Mesendoderm (in vitro differentiated cells): ENCODE results near the gene BOK. TPM values are rescaled to one million over a fixed set of nuclear protein-coding genes. Genes with fewer than 3 reads are reported as not detected.

Source experiments
- DNase-seq: peaks from one replicate; pipeline ENCODE4 v3.0.0; 2013
- H2AK5ac ChIP-seq: 2 replicates; pipeline ENCODE4 v1.6.1; 2013; ENCODE audit warnings: low read length, inconsistent platforms
- H2BK120ac ChIP-seq: 2 replicates; pipeline ENCODE4 v1.6.1; 2013; ENCODE audit warnings: low read depth, mild to moderate bottlenecking, low read length, moderate library complexity, mixed read lengths
- H2BK15ac ChIP-seq: replicated peaks from 2 replicates; pipeline ENCODE4 v1.6.1; 2013; ENCODE audit warnings: low read depth, mild to moderate bottlenecking, moderate library complexity
- H2BK5ac ChIP-seq: 2 replicates; pipeline ENCODE4 v1.6.1; 2013; ENCODE audit warnings: low read length, inconsistent platforms
- H3K18ac ChIP-seq: 2 replicates; pipeline ENCODE4 v1.6.1; 2013; ENCODE audit warnings: mild to moderate bottlenecking, low read length, mixed read lengths
- H3K23ac ChIP-seq: one replicate; pipeline ENCODE4 v1.6.1; 2013; ENCODE audit warnings: low read length
- H3K27ac ChIP-seq: 2 replicates; pipeline ENCODE4 v1.5.1; 2013; ENCODE audit warnings: low read depth, mild to moderate bottlenecking, inconsistent platforms, low read length, moderate library complexity
- H3K27me3 ChIP-seq: 2 replicates; pipeline ENCODE4 v1.6.1; 2013; ENCODE audit warnings: low read length, control low read depth, mild to moderate bottlenecking, inconsistent platforms; ENCODE audit not compliant: insufficient read depth, poor library complexity
- H3K36me3 ChIP-seq: 2 replicates; pipeline ENCODE4 v1.6.1; 2013; ENCODE audit warnings: low read length, inconsistent platforms; ENCODE audit not compliant: control insufficient read depth, insufficient read depth
- H3K4ac ChIP-seq: one replicate; pipeline ENCODE4 v1.6.1; 2013; ENCODE audit warnings: low read depth, mild to moderate bottlenecking, low read length, moderate library complexity
- H3K4me1 ChIP-seq: 2 replicates; pipeline ENCODE4 v1.6.1; 2013; ENCODE audit warnings: low read depth, low read length, inconsistent platforms; ENCODE audit not compliant: control insufficient read depth
- H3K4me2 ChIP-seq: 2 replicates; pipeline ENCODE4 v1.6.1; 2013; ENCODE audit warnings: low read length
- H3K4me3 ChIP-seq: 2 replicates; pipeline ENCODE4 v1.5.1; 2013; ENCODE audit warnings: mild to moderate bottlenecking, low read length
- H3K56ac ChIP-seq: one replicate; pipeline ENCODE4 v1.6.1; 2013; ENCODE audit warnings: low read length
- H3K79me1 ChIP-seq: 2 replicates; pipeline ENCODE4 v1.6.1; 2013; ENCODE audit warnings: low read length, inconsistent platforms
- H3K79me2 ChIP-seq: 2 replicates; pipeline ENCODE4 v1.6.1; 2013; ENCODE audit warnings: mild to moderate bottlenecking, low read length; ENCODE audit not compliant: control insufficient read depth, insufficient read depth
- H3K9ac ChIP-seq: 2 replicates; pipeline ENCODE4 v1.6.1; 2013; ENCODE audit warnings: low read length, inconsistent platforms
- H4K5ac ChIP-seq: one replicate; pipeline ENCODE4 v1.6.1; 2013; ENCODE audit warnings: low read length
- H4K8ac ChIP-seq: one replicate; pipeline ENCODE4 v1.6.1; 2013; ENCODE audit warnings: low read depth, mild to moderate bottlenecking, control low read depth, low read length, moderate library complexity
- WGBS: extraction: QIAGEN DNeasy Blood & Tissue Kit; methylation state at CpG from one replicate; pipeline ENCODE4 v1.1.7; 2013; ENCODE audit warnings: low lambda C conversion rate, missing lambda C conversion rate; ENCODE audit not compliant: insufficient coverage; ENCODE audit errors: extremely low coverage; 5-methylcytosine and 5-hydroxymethylcytosine counted together
- polyA plus RNA-seq, 2 experiments: library from polyadenylated mRNA; stranded (reverse); fragments of 200-250 nt; gene quantifications; one replicate each; pipeline ENCODE4 v1.2.3, GENCODE V29; 2013

Gene BOK, protein sequence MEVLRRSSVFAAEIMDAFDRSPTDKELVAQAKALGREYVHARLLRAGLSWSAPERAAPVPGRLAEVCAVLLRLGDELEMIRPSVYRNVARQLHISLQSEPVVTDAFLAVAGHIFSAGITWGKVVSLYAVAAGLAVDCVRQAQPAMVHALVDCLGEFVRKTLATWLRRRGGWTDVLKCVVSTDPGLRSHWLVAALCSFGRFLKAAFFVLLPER
- 30.7 TPM for polyA plus RNA-seq (2013, experiment 1 of 2)
- polyA plus RNA-seq (2013, experiment 2 of 2) = 31.0 TPM

DNA sequence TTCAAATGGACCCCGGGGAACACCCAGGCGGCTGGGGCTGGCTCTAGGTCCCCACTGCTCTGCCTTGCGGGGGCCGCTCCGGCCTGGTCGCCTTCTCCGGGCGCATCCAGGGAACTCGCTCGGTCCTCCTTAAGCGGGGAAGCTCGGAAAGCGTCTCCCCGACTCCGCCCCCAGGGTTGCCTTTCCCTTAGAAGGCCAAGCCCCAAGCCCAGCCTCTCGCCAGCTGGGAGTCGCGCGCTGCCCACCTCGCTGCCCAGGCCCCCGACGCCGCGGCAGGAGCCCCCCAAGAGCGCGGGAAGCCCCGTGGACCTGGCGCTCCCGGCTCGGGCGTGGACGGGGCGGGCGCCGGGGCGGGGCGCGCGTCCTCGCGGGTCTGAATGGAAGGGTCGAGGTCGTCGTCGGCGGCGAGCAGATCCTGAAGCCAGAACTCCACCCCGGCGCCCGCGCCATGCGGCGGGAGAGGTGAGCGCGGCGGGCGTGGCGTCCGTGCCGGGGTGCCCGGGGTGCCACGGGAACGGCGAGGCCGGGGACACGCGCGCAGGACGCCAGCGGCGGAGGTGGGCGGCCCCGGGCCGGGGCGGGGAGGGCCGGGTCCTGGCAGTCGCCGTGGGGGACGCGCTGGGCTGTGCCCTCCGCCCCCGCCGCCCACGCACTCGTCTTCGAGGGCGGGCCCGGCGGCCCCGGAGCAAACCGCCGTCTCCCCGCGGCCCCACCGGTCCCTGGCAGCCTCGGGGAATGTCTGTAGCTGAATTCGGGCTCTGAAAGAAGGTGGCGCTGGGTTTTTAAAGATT lies at the start of gene BOK:
TSS of gene BOK (plus strand) at position 214 of the 791 bp plus-strand sequence. CDS start 739 bp downstream, outside the sequence.
- Histone ChIP-seq H3K4me2 (peak within 1 kb of the TSS; percentile 73), H3K36me3 (peaks cover 1% of the 10 kb centered on the region), H2BK15ac (no peak within 1 kb of the TSS), H2AK5ac (no peak within 1 kb of the TSS), H3K79me2 (peaks cover 15% of the 10 kb centered on the region), H3K4ac (peak within 1 kb of the TSS; percentile 38), H3K27me3 (no peaks in the 10 kb centered on the region), H2BK5ac (no peak within 1 kb of the TSS), H3K18ac (peak within 1 kb of the TSS; percentile 65), H3K23ac (peak within 1 kb of the TSS; percentile 66), H3K9ac (peak within 1 kb of the TSS; percentile 85), H3K4me1 (peaks cover 4% of the 10 kb centered on the region), H3K79me1 (peaks cover 16% of the 10 kb centered on the region), H3K4me3 (peak within 1 kb of the TSS; percentile 71), H4K5ac (no peak within 1 kb of the TSS), H4K8ac (no peak within 1 kb of the TSS), H2BK120ac (no peak within 1 kb of the TSS), H3K27ac (no peak within 1 kb of the TSS), H3K56ac (peak within 1 kb of the TSS; percentile 94)
- peak; percentile 89 for DNase-seq
- no CpG with 5 or more reads among the region's 98 CpGs for WGBS

DNA sequence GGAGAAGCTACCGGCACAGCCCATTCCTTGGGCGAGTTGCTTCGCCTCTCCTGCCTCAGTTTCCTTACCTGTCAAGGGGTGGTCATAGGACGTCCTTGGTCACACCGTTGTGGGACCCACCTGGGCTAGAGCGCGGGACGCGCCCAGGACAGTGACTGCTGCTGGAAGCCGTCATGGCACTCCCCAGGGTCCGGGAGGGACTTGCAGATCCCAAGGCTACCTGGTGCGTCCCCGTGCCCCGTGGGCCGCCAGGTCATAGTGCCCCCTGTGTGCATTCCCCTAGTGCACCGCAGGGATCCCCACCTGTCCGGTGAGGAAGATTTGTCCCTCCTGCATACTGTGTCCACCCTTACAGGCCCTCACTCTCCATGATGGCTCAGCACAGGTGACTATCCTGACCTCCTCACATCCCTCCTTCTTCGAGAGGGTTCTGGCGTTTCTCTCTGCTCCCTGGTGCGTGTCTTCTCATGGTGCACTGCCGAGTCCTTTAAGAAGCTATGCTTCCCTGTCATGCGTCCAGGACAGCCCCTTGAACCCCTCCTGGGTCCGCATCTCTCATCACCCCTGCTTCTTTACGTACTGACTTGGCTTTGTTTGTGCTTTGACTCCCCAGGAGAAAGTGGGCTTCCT lies 49.3 kb upstream of the BOK start:
- H4K8ac ChIP-seq = no peak overlapping the region
- H3K27ac ChIP-seq = no peak overlapping the region

DNA sequence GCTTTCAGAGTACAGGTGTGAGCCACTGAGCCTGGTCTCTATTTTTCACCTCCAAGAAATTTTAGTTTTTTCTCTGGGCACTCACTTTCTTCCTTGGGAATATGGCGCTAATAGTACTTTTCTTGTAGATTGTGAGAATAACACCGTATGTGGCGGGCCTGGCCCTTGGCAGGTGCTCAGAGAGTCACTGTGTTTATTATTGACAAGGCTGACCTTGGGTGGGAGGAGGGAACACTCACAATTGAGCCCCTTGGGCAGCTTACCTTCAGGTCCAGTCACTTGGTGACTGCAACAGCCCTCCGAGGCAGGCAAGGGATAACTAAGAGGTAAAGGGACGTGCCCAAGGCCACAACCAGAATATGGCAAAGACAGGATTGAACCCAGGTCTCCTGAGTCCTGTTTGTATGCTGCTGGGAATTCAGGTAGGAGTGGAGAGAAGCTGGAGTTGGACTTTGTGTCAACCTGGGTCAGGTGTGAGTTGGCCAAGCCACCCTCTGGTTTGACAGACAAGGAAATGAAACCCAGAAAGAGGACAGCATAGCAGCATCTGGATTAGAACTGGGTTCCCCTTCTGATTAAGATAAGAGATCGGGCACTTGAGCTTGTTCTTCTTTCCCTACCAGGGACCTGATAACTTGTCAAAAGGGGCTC lies 47.3 kb upstream of the BOK start:
- no peak overlapping the region for H3K9ac ChIP-seq
- H3K4ac ChIP-seq = no peak overlapping the region
- peaks cover 2% of the 10 kb centered on the region for H3K4me1 ChIP-seq
- no peak overlapping the region for H3K4me3 ChIP-seq
- WGBS = no CpG with 5 or more reads among the region's 6 CpGs
- no peaks in the 10 kb centered on the region for H3K36me3 ChIP-seq
- no peak overlapping the region for H2BK120ac ChIP-seq
- H3K56ac ChIP-seq = no peak overlapping the region
- H3K79me1 ChIP-seq = peaks cover 9% of the 10 kb centered on the region
- H3K27ac ChIP-seq = no peak overlapping the region
- H4K8ac ChIP-seq = no peak overlapping the region
- no peak for DNase-seq
- H3K4me2 ChIP-seq = no peak overlapping the region
- H3K79me2 ChIP-seq = peaks cover 17% of the 10 kb centered on the region
- no peak overlapping the region for H3K23ac ChIP-seq
- no peak overlapping the region for H4K5ac ChIP-seq
- no peak overlapping the region for H2BK5ac ChIP-seq
- no peak overlapping the region for H3K18ac ChIP-seq
- no peaks in the 10 kb centered on the region for H3K27me3 ChIP-seq
- H2BK15ac ChIP-seq = no peak overlapping the region
- no peak overlapping the region for H2AK5ac ChIP-seq

More for the DNA sequence above, 49.3 kb upstream of the BOK start:
- Histone ChIP-seq H3K18ac (no peak overlapping the region), H3K9ac (peak overlapping the region; percentile 79), H4K5ac (no peak overlapping the region), H3K36me3 (no peaks in the 10 kb centered on the region), H3K79me2 (peaks cover 35% of the 10 kb centered on the region), H3K4ac (no peak overlapping the region), H3K79me1 (peaks cover 22% of the 10 kb centered on the region), H2BK15ac (no peak overlapping the region), H3K27me3 (no peaks in the 10 kb centered on the region), H3K23ac (no peak overlapping the region), H3K4me2 (peak overlapping the region; percentile 21), H2BK5ac (no peak overlapping the region), H3K4me1 (peaks cover 2% of the 10 kb centered on the region), H3K4me3 (peak overlapping the region; percentile 2), H2BK120ac (no peak overlapping the region), H2AK5ac (peak overlapping the region; percentile 5), H3K56ac (peak overlapping the region; percentile 84)
- DNase-seq = no peak
- WGBS = no CpG with 5 or more reads among the region's 24 CpGs

DNA sequence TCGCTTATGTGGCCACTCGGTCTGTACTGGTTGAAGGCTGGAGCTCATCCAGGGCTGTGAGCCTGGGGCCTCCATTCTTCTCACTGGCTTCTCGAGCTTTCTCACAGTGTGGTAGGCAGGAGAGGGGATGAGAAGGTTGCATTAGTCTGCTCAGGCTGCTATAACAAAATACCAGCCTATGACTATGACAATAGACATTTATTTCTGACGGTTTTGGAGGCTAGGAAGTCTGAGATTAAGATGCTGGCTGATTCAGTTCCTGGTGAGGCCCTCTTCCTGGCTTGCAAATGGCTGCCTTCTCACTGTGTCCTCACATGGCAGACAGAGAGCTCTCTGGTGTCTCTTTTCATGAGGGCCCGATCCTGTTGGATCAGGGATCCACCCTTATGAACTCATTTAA lies 44.0 kb upstream of the BOK start:
- Histone ChIP-seq H3K36me3 (no peaks in the 10 kb centered on the region), H3K56ac (no peak overlapping the region), H3K4me3 (no peak overlapping the region), H4K8ac (no peak overlapping the region), H2AK5ac (no peak overlapping the region), H2BK120ac (no peak overlapping the region), H3K27ac (no peak overlapping the region), H3K79me2 (no peaks in the 10 kb centered on the region), H4K5ac (no peak overlapping the region), H3K79me1 (no peaks in the 10 kb centered on the region), H3K9ac (no peak overlapping the region), H2BK5ac (no peak overlapping the region), H3K4me1 (peaks cover under 1% of the 10 kb centered on the region), H3K23ac (no peak overlapping the region), H3K4me2 (no peak overlapping the region), H3K27me3 (no peaks in the 10 kb centered on the region), H3K4ac (no peak overlapping the region), H2BK15ac (no peak overlapping the region), H3K18ac (no peak overlapping the region)
- DNase-seq = no peak
- WGBS = no CpG with 5 or more reads among the region's 5 CpGs

DNA sequence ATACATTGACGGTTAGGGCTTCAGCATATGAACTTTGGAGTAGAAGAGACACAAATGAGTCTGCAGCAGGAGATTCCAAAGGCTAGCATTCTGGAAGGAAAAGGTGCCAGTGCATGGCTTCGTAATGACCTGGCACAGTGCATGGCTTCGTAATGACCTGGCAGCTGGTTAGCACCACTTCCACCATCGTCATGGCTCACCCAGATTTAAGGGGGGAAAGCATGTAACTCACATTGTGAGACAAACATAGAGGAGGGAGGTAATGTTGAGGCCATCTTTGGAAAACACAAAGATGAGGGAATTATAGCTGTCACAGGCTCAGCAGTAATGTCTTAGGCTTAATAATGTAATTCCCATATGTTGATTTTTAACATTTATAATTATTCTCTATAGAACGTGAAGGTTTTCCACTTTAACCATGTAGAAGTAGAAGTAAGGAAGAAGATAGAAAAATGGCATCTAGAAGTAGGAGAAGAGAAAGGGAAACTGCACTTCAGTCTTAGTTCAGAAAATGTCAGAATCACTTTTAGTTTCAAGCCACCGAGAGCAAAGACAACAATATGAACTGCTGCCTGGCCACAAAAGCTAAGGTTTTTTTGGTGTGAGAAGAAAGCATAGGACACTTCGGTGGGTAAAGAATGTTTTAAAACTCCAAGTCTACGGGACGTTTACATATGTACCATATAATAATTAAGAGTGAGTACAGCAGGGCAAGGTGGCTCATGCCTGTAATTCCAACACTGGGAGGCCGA lies 43.4 kb upstream of the BOK start:
- H2BK5ac ChIP-seq = no peak overlapping the region
- no peaks in the 10 kb centered on the region for H3K36me3 ChIP-seq
- H3K27me3 ChIP-seq = no peaks in the 10 kb centered on the region
- no peak overlapping the region for H3K56ac ChIP-seq
- no peak overlapping the region for H3K27ac ChIP-seq
- H3K23ac ChIP-seq = no peak overlapping the region
- H2BK120ac ChIP-seq = no peak overlapping the region
- WGBS = no CpG with 5 or more reads among the region's 10 CpGs
- no peak overlapping the region for H3K9ac ChIP-seq
- H4K5ac ChIP-seq = no peak overlapping the region
- H3K79me2 ChIP-seq = no peaks in the 10 kb centered on the region
- H3K4ac ChIP-seq = no peak overlapping the region
- H3K79me1 ChIP-seq = no peaks in the 10 kb centered on the region
- DNase-seq = no peak
- H3K4me1 ChIP-seq = no peaks in the 10 kb centered on the region
- no peak overlapping the region for H2BK15ac ChIP-seq
- no peak overlapping the region for H2AK5ac ChIP-seq
- no peak overlapping the region for H3K4me3 ChIP-seq
- no peak overlapping the region for H3K18ac ChIP-seq
- no peak overlapping the region for H3K4me2 ChIP-seq
- no peak overlapping the region for H4K8ac ChIP-seq
